ENCODE data around the gene LOC101059915.
"Not testable (repeated sequence)": the region's sequence is repeated elsewhere in the genome, so short reads cannot be mapped to it uniquely, and the experiment has no call there.

LOC101059915 gene

DNA sequence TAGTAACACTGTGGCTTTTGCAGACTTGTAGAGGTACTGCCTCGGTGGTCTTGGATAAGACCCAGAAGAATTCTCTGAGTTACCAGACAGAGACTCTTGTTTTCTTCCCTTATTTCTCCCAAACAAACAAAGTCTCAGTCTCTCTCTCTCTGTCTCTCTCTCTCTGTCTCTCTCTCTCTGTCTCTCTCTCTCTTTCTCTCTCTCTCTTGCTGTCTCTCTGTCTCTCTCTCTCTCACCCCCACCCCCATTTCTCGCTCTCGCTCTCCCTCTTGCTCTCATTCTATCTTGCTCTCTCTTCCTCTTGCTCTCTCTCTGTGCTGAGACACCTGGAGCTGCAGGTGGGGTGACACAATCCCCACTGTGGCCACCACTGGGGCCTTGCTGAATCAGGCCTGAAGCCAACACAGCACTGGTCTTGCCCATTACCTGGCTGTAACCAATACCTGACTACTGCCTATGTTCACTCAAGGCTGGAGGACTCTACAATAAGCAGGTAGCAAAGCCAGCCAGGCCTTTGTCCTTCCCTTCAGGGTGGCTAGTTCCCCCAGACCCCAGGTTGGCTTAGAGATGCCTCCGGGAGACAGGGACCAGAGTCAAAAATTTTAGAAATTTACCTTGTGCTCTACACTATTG, 12.3 kb downstream of the LOC101059915 start:
- TF ChIP-seq, protein P1, sequence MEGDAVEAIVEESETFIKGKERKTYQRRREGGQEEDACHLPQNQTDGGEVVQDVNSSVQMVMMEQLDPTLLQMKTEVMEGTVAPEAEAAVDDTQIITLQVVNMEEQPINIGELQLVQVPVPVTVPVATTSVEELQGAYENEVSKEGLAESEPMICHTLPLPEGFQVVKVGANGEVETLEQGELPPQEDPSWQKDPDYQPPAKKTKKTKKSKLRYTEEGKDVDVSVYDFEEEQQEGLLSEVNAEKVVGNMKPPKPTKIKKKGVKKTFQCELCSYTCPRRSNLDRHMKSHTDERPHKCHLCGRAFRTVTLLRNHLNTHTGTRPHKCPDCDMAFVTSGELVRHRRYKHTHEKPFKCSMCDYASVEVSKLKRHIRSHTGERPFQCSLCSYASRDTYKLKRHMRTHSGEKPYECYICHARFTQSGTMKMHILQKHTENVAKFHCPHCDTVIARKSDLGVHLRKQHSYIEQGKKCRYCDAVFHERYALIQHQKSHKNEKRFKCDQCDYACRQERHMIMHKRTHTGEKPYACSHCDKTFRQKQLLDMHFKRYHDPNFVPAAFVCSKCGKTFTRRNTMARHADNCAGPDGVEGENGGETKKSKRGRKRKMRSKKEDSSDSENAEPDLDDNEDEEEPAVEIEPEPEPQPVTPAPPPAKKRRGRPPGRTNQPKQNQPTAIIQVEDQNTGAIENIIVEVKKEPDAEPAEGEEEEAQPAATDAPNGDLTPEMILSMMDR (IDR thresholded peaks at IDR 0.05): no peak
- no peak overlapping the region for H3K4me3 ChIP-seq
- no peak overlapping the region for H3K27ac ChIP-seq
- DNase-seq (ENCODE audit: low spot score): no peak

DNA sequence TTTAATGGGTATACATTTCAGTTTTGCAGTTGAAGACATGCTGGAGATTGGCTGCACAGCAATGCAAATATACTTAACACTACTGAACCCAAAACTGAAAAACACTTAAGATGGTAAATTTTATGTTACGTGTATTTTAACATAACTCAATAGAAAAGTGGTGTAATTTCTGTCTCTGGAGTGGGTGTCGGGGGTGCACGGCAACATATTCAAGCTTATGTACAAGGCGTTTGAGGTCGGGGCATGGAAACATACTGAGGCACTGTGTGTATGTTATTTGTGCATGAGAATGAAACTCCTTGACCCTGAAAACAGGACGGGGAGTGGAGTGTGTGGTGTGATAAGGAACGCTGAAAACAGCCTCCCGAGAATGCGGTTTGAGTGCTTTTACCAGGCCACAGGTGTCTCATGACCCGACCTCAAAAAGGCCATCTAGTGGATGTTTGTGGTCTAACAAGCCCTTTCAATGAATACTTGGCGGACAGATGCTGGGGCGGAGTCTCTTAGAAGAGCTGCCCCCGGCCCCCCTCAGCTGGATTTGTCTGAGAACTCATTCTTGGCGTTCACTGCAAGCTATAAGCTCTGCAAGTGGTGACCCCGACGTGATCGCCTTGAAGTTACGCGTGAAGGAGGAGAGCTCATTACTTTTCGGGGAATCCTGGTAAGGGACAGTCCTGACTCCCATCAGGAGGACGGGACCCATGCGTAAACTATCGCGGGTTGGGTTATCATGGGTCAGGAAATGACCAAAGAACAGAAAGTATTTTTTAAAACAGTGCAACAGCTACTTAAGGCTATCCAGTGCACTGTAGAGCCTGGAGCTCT, 29.5 kb downstream of the LOC101059915 start:
- H3K4me3 ChIP-seq; DNase-seq (ENCODE audit: low spot score); H3K27ac ChIP-seq: not testable (repeated sequence)

DNA sequence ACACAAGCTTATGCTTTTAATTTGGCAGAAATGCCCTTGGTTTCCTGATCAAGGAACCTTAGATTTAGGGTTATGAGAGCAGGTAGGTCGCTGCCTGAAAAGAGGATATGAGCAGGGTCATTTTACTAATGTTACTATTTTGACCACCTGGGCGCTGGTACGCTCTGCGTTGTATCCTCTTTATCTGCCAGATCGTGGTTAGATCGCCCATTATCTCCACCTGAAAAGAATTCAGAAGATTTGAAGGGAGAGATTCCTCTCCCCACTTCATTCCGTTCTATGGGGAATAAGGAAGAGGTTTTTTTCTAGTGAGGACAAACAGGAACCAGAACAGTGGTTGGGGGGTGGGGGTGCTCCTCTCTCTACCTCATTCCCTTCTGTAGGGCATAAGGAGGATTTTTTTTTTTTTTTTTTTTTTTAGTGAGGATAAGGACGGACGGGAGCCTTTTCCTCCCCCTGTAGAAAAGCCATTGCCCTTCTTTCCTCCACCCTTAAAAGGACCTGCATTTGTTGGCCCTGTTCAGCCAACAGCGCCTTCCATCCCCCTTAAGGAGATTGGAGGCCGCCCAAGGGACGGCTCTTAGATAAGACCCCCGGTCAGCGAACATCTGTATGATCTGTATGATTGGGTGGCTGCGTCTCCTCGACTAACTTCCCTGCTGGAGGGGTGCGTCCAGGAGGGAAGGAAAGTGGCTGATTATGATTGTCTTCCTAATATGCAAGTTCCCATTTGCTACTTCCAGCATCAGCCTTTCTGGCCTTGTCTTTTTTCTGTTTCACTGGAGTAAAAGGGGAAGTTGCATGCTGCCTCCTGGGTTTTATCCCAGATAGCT, 30.3 kb downstream of the LOC101059915 start:
- not testable (repeated sequence) for H3K27ac ChIP-seq, H3K4me3 ChIP-seq

DNA sequence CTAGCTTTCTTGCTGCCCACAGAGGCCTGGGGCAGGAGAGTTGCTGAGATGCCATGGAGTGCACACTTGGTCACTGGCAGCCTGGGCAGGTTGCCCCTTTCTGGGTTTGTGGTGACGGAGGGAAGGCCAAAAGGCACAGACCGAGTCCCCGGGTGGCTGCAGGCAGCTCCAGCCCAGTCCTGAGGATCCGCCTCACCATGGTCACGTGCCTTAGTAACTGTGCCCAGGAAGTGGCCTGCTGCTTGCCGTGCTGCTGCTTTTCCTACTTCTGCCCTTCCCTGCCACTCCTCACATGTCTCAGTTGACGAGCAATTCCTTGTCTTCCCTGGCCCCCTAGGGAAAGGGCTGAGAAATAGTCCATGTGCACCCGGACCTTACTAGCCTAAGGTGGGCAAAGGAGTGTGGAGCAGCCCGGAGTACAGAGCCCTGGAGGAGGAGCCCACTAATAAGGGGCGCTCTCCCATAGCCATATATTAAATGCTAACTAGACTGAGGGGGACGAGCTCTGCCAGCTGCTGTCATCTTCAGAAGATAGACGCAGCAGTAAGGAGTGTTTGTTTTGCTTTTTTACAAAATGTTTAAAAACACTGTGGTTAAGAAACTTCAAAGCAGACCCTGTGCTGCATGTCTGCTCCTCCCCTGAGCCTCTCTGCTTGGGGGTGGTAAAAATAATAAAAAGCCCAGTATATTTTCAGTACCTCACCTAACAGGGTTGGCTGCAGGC, 31.1 kb downstream of the LOC101059915 start:
- not testable (repeated sequence) for H3K4me3 ChIP-seq; DNase-seq (ENCODE audit: low spot score); H3K27ac ChIP-seq

More for the DNA sequence above, 30.3 kb downstream of the LOC101059915 start:
- not testable (repeated sequence) for DNase-seq (ENCODE audit: low spot score)

DNA sequence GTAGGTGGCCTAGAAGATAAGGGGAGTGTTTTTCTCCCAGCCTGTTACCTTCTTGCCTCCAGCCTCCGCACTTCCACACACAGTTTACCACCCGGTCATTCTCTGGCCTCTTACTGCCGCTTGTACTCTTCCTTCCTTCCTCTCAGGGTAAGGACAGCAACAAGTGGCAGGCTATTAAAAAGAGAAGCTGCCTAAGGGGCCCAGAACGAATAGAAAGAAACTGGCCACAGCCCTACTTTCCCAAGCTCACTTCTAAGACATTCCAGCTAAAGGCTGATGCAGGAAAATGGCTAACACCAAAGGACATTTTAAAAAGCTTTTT, 31.6 kb downstream of the LOC101059915 start:
- DNase-seq (ENCODE audit: low spot score); H3K4me3 ChIP-seq; H3K27ac ChIP-seq: not testable (repeated sequence)

DNA sequence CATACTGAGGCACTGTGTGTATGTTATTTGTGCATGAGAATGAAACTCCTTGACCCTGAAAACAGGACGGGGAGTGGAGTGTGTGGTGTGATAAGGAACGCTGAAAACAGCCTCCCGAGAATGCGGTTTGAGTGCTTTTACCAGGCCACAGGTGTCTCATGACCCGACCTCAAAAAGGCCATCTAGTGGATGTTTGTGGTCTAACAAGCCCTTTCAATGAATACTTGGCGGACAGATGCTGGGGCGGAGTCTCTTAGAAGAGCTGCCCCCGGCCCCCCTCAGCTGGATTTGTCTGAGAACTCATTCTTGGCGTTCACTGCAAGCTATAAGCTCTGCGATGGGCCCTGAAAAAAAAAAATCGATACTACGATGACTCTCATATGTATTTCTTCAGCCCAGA, 35.5 kb downstream of the LOC101059915 start:
- not testable (repeated sequence) for H3K4me3 ChIP-seq; DNase-seq (ENCODE audit: low spot score); H3K27ac ChIP-seq

DNA sequence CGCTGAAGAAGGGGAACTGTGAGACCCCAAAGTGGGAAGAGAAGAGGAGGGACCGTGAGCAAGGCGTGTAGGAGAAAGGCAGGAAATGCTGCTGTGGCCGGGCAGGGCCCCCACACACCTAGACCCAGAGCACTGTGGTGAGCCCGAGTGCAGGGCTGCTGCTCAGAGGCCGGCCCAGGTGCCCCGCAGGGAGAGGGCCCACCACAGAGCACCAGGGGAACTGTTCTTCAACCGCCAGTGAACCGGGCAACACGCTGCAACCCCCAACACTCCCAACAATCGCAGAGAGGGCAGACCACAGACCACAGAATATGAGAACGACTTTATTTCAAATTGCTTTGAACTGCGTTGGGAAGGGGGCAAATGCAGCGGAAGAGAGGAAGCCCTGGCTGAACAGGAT, 46.7 kb downstream of the LOC101059915 start:
- not testable (repeated sequence) for H3K4me3 ChIP-seq; DNase-seq (ENCODE audit: low spot score); H3K27ac ChIP-seq

DNA sequence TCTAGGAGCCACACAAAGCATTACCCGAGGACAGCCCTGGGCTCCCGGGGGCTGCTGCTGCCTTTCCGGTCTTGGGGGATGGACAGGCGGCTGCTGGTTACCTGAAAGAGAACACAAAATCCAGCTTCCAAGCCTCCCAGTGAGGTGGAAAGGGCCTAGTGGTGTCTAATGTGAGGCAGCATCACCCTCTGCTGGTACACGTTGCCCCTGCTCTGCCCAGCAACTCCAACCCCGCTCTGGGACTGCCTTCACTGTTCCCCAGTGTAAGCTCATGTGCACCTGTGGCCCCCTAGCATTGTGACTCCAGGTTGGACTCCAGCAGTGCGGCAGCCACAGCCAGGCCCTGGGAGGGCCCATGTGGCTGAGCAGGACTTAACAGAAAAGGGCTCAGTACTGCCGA, 48.2 kb downstream of the LOC101059915 start:
- H3K4me3 ChIP-seq; H3K27ac ChIP-seq; DNase-seq (ENCODE audit: low spot score): not testable (repeated sequence)

DNA sequence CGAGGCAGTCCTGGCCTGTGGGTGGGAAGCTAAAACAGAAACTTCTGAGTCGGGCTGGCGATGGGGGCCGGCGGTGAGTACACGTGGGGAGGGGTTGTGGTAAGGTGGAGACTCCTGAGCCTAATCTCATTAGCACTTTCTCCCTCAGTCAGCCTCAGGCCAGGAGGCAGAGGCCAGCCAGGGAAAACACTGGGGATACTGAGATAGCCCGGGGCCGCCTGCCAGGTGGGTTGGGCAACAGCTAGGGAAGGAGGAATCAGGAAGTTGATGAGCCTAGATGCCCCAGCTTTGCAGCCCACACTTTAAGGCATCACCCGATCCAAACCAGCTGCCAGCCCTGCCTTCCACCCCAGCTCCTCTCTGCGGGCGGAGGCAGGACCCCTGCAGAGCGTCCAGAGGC, 49.0 kb downstream of the LOC101059915 start:
- DNase-seq (ENCODE audit: low spot score); H3K27ac ChIP-seq; H3K4me3 ChIP-seq: not testable (repeated sequence)

DNA sequence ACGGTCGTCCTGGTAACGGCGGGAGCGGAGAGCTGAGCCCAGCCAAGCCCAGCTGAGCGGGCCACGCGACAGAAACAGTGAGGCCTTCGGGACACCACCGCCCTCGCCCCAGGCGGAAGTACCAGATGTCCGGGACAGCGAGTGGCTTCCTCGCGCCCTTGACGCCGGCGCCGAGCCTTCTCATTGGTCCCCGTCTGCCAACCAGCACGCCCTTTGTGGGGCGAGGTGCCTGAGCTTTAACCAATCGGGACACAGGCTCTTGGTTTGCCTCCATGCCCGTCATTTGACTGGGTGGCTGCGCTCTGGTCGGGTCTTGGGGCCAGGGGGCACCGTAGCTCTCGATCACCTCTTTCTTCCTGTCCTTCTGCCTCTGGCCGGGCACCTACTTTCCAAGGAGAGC, 50.8 kb downstream of the LOC101059915 start, which contains the start of gene CXorf49:
Gene CXorf49, minus strand, starts transcription at position 101 of the 400 bp plus-strand sequence. CDS start 134 bp downstream, outside the sequence.
- not testable (repeated sequence) for H3K4me3 ChIP-seq; H3K27ac ChIP-seq; DNase-seq (ENCODE audit: low spot score)

DNA sequence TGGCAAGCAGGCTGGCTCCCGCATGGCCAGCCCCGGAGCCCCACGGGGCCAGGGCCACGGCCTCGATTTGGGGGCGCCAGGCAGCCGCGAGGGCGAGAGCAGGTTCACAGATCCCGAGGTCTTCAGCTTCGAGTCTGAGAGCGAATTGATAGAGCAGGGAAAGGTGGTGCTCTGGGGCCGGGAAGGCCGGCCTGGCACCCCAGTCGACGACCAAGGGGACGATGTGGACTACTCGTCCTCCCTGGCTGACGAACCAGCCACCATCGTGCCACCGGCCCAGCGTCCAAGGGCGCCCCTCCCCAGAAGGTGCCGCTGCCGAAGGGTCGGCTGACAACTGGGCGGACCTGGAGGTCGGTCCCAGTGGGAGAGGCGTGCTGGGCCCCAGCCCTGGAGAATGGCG, 51.8 kb downstream of the LOC101059915 start:
- H3K27ac ChIP-seq; DNase-seq (ENCODE audit: low spot score); H3K4me3 ChIP-seq: not testable (repeated sequence)

DNA sequence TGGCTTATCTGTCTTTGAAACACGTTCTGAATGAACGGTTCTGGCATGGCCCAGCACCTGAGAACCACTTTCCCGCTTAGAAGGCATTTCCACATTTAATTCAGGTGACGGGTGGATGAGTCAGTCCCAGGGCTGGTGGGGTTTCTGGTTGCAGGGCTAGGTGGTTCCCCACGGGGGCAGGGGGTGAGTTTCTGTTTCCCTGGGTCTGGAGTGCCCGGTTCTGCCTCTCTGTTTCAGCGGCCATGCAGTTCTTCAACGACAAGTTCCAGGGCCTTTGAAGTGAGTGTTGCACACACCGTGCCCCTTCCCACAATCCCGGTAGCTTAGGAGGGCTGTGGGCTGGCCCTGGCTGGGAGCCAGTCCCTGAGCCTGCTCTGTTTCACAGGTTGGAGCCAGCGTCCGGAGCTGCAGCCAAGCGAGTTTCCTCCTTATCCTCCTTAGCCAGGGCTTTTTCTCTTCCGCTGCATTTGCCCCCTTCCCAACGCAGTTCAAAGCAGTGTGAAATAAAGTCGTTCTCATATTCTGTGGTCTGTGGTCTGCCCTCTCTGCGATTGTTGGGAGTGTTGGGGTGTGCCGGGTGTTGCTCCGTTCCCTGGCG, 53.0 kb downstream of the LOC101059915 start:
- H3K27ac ChIP-seq; H3K4me3 ChIP-seq; DNase-seq (ENCODE audit: low spot score): not testable (repeated sequence)
